ENCODE measurements around the gene NBPF12.
"Not testable (repeated sequence)": the region's sequence is repeated elsewhere in the genome, so short reads cannot be mapped to it uniquely, and the experiment has no call there.

NBPF12 gene

DNA sequence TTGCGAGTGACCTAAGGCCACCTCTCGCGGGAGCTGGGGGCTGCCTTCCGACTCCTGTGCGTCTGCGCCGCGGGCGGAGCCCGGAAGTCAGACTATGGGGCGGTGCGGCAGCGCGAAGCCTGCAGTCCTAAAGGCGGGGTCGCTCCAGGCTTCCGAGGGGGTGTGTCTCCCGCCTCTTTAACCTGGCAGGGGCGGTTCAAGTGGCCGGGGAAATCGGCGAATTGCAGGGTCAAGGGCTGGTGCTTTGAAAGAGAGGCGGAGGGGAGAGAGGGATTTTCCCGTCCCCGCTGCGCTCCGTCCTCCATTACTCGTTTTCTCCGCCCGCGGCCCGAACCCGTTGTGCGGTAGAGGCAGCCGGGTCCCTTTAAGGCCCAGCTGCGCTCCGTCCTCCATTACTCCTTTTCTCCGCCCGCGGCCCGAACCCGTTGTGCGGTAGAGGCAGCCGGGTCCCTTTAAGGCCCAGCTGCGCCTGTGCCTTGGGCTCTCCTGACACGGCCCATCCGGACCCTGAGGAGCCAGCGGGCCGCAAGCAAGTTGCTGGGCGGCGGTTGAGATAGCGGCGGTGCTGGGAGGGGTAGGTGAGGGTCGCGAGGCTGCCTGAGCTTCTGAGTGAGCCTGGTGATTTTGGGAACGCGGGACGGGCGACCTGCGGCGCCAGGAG lies at the start of gene NBPF12:
Gene NBPF12, plus strand, starts transcription at position 83 of the 661 bp plus-strand sequence. CDS start 21,820 bp downstream, outside the sequence.
- DNase-seq, result peak; percentile 83 to 85

DNA sequence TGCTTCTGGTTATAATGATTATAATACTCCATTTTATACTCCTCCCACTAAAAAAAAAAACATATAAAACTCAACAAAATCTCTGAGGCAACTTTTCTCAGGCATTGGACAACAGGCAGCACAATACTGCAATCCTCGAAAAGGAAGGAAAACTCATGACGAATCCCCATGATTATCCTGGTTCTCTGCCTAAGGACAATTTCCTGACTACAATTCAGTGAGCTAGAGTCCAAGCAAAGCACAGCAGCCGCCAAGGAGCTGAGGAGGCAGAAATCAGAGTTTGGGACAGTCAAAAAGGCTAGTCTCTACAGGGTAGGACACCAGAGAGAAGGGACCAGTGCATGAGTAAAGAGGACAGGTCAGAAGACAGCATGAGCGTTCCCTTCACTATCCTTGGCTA lies 46.8 kb upstream of the NBPF12 start:
- DNase-seq, result not testable (repeated sequence)

DNA sequence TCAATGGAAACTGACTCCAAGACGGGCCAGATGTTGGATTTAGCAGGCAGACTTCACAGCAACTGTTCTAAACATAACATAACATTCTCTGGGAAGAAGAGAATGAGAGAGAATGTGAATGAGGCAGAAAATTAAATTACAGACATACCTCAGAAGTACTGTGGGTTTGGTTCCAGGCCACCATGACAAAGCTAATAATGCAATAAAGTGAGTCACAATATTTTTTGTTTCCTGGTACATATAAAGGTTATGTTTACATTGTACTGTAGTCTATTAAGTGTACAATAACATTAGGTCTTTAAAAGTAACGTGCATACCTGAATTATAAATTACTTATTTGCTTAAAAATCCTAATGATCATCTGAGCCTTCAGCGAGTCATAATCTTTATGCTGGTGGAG lies 45.8 kb upstream of the NBPF12 start:
- not testable (repeated sequence) for DNase-seq

DNA sequence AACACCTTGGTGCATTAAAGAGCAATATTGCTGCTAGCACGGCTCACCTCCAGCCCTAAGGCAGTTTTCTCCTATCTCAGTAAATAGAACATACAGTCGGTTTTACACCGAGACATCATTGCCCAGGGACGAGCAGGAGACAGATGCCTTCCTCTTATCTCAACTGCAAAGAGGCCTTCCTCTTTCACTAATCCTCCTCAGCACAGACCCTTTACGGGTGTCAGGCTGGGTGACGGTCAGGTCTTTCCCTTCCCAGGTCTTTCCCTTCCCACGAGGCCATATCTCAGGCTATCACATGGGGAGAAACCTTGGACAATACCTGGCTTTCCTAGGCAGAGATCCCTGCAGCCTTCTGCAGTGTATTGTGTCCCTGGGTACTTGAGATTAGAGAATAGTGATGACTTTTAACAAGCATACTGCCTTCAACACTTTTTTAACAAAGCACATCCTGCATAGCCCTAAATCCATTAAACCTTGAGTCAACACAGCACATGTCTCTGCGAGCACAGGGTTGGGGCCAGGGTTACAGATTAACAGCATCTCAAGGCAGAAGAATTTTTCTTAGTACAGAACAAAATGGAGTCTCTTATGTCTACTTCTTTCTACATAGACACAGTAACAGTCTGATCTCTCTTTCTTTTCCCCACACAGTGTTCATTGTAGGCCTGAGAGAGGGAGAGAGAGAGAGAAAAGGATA lies 30.4 kb upstream of the NBPF12 start:
- DNase-seq, result not testable (repeated sequence)

- DNase-seq, result not testable (repeated sequence)
These were observed 25.1 kb upstream of the NBPF12 start for GRCh38 chr1:146912975-146913374.

GRCh38 chr1:146920811-146921210 lies 17.3 kb upstream of the NBPF12 start:
- not testable (repeated sequence) for DNase-seq

GRCh38 chr1:146922614-146923013 lies 15.5 kb upstream of the NBPF12 start:
- DNase-seq, result not testable (repeated sequence)

- not testable (repeated sequence) for DNase-seq
These were observed 14.0 kb upstream of the NBPF12 start for GRCh38 chr1:146924106-146924505.

GRCh38 chr1:146926413-146926812 lies 11.7 kb upstream of the NBPF12 start:
- DNase-seq, result not testable (repeated sequence)

GRCh38 chr1:146930225-146930624 lies 7.9 kb upstream of the NBPF12 start:
- DNase-seq, result not testable (repeated sequence)

- not testable (repeated sequence) for DNase-seq
These were observed 3.5 kb upstream of the NBPF12 start for GRCh38 chr1:146934390-146935223.

GRCh38 chr1:146937462-146937861 lies 662 bp upstream of the NBPF12 start:
- DNase-seq, result peak in 1 of 2 donors; percentile 27

DNA sequence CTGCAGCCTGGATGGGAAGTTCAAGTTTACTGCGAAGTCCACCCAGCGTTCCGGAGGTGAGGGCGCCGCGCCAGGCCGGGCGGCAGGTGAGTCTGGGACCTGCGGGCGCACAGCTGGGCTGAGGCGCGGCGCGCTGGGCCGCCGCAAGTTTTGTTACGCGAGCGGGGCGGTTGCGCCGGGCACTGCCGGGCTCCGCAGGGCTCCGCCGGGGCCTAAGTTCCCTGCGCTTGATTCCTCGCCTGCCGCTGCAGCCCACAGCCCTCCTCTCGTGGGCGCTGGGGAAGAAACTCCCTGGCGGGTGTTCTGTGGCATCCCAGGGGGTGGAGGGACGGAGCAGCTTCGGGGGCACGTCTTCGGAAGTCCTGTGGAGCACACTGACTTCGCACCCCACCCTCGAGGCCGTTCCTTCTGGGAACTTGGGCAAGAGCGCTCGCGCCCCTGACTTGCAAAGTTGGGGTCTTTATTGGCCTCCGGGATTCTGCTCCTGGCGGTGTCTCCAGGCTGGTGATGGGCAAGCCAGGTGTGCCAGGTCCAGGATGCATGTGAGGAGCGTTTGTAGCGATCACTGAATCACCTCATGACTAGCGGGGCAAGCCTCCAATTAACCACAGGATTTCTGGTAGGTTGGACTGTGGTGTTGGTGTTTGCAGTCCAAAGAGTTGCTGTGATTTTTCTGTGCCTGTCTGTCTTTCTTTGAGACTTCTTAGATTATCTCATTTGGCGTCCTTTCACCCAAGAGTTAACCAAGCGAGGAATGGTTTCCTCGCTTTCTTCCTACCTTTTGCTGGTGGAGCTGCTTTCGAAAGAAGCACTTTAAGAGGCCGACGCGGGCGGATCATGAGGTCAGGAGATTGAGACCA lies 1.0 kb downstream of the NBPF12 start:
- DNase-seq, result peak; percentile 4 to 17

DNA sequence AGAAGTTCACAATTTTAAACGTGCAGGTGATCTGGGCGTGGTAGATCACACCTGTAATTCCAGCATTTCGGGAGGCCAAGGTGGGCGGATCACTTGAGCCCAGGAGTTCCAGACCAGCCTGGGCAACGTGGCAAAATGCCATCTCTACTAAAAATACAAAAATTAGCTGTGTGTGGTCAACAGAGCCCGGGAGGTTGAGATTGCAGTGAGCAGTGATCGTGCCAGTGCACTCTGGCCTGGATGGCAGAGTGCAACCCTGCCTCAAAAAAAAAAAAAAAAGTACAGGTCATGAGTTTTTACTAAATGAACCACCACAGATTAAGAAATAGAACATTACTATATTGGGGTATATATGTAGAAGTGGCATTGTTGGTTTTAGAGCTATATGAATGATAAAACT lies 2.2 kb downstream of the NBPF12 start:
- DNase-seq, result not testable (repeated sequence)

DNA sequence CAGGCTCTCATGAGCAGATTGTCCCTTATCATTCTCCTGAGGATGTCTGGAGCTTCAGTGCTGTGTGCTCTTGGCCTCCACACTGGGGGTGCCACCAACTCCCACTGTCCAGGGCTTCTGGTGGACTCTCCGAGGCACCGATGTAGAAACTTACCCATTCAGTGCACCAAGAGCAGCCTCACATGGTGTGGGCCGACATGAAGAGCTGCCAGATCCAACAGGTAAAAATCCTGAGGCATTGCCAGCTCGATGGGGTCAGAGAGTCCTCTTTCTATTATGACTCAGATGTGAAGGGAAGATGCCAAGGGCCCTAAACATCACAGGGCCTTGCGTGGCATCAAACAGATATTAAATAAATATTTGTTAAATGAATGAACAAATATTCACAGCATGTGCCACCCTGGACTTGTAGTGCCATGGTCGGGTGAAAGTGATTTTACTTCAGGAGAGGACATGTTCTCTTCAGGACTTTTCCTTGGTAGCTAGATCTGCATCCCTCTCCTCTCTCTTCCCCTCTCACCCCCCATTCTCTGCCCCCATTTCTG lies 5.3 kb downstream of the NBPF12 start:
- DNase-seq, result not testable (repeated sequence)

DNA sequence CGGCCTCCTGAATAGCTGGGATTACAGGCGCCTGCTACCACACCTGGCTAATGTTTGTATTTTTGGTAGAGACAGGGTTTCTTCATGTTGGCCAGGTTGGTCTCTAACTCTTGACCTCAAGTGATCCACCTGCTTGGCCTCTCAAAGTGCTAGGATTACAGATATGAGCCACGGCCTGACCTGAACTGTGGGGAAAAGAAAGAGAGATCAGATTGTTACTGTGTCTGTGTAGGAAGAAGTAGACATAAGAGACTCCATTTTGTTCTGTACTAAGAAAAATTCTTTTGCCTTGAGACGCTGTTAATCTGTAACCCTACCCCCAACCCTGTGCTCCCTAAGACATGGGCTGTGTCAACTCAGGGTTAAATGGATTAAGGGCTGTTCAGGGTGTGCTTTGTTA lies 10.0 kb downstream of the NBPF12 start:
- not testable (repeated sequence) for DNase-seq

DNA sequence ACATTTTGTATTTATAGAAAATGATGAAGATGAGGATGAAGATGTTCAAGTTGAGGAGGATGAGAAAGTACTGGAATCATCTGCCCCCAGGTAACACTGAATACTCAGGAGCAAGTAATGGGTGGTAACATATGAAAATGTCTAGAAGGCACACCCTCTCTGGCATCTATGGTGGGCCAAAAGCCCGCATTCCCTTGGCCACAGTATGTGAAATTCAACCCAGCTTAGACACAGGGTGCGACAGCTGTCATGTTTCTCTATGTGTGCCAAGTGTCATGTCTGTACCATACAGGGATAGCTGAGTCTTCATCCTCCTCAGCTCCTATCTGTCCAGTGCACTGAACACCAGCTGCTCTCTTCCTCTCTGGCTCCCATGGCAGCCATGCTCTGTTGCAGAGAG lies 26.2 kb downstream of the NBPF12 start:
- not testable (repeated sequence) for DNase-seq

DNA sequence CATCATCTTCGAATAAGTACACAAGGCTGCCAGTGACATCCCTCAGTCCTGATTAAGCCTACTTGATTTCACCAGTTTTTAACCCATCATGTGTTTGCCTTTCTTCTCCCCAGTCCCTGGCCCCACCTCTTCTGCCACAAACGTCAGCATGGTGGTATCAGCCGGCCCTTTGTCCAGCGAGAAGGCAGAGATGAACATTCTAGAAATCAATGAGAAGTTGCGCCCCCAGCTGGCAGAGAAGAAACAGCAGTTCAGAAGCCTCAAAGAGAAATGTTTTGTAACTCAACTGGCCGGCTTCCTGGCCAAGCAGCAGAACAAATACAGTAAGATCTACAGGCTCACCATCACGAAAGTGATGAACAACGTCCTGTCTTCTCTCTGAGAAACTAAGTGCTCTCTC lies 28.2 kb downstream of the NBPF12 start:
- not testable (repeated sequence) for DNase-seq

GRCh38 chr1:146970656-146971055 lies 32.5 kb downstream of the NBPF12 start:
- not testable (repeated sequence) for DNase-seq

DNA sequence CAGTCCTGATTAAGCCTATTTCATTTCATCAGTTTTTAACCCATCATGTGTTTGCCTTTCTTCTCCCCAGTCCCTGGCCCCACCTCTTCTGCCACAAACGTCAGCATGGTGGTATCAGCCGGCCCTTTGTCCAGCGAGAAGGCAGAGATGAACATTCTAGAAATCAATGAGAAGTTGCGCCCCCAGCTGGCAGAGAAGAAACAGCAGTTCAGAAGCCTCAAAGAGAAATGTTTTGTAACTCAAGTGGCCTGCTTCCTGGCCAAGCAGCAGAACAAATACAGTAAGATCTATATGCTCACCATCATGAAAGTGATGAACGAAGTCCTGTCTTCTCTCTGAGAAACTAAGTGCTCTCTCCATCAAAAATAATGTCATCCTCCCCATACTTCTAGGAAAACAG lies 34.6 kb downstream of the NBPF12 start:
- DNase-seq, result not testable (repeated sequence)

DNA sequence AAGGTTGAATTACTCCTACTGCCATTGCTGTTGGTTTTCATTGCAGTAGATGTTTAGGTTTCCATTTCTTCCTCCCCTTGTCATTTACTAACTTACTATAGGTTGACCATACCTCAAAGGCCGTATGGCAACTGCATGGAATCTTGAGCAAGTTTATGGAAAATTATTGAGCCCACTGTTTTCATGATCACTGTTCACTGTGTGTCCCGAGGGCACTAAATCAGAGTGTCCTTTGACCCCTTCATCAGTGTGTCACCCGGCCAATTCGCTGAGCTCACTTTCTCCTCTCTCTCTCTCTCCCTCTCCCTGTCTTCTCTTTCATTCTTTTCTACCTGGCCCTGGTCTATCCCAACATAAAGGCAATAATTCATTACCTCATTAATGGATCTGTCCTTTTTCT lies 47.7 kb downstream of the NBPF12 start:
- not testable (repeated sequence) for DNase-seq

GRCh38 chr1:146986450-146986849 lies 48.3 kb downstream of the NBPF12 start:
- not testable (repeated sequence) for DNase-seq

All from CD4-positive, alpha-beta T cell treated with Interleukin-1 beta for 1 hour (primary cell).